ENCODE results near the gene CNOT6.

DNA sequence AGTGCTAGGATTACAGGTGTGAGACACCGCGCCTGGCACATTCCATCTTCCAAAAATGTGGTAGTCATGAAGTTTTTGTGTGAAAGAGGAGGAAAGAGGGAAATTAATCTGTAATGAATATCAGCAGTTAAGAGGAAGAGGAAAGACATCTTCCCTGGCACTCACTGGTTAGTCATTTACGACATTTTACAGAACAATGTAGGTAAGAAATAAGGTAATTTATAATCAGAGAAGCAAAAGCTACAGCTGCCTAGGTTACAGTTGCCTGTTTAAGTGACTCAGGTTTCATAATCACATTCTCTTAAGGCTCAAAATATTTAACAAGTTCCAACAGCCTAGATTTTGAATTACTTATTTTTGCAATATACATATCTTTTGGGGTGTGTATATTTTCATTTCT lies 26.9 kb downstream of the CNOT6 start:
- TF ChIP-seq TAF1 (IDR thresholded peaks at IDR 0.05; ENCODE audit: borderline replicate concordance, insufficient read depth, low read length) (no peak), POLR2AphosphoS5 (IDR thresholded peaks at IDR 0.05; ENCODE audit: low read depth, low read length) (no peak), SIN3A (IDR thresholded peaks at IDR 0.05; ENCODE audit: borderline replicate concordance, insufficient read depth, low read length) (no peak)
- TF ChIP-seq, protein P1, sequence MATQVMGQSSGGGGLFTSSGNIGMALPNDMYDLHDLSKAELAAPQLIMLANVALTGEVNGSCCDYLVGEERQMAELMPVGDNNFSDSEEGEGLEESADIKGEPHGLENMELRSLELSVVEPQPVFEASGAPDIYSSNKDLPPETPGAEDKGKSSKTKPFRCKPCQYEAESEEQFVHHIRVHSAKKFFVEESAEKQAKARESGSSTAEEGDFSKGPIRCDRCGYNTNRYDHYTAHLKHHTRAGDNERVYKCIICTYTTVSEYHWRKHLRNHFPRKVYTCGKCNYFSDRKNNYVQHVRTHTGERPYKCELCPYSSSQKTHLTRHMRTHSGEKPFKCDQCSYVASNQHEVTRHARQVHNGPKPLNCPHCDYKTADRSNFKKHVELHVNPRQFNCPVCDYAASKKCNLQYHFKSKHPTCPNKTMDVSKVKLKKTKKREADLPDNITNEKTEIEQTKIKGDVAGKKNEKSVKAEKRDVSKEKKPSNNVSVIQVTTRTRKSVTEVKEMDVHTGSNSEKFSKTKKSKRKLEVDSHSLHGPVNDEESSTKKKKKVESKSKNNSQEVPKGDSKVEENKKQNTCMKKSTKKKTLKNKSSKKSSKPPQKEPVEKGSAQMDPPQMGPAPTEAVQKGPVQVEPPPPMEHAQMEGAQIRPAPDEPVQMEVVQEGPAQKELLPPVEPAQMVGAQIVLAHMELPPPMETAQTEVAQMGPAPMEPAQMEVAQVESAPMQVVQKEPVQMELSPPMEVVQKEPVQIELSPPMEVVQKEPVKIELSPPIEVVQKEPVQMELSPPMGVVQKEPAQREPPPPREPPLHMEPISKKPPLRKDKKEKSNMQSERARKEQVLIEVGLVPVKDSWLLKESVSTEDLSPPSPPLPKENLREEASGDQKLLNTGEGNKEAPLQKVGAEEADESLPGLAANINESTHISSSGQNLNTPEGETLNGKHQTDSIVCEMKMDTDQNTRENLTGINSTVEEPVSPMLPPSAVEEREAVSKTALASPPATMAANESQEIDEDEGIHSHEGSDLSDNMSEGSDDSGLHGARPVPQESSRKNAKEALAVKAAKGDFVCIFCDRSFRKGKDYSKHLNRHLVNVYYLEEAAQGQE (IDR thresholded peaks at IDR 0.05; ENCODE audit: insufficient read depth in 1 of 2, low read depth in 2 of 2, low read length in 2 of 2): no peak
